ENCODE results near the gene DHX34.
A peak's percentile ranks its signal among the peaks of the same experiment; 100 is the strongest.
"Not testable (repeated sequence)": the region's sequence is repeated elsewhere in the genome, so short reads cannot be mapped to it uniquely, and the experiment has no call there.

The DHX34 gene

GRCh38 chr19:47391510-47392223 lies 42.6 kb downstream of the DHX34 start:
- DNase-seq: peak; percentile 30

GRCh38 chr19:47398707-47399597 lies 49.8 kb downstream of the DHX34 start:
- DNase-seq: no peak

DNA sequence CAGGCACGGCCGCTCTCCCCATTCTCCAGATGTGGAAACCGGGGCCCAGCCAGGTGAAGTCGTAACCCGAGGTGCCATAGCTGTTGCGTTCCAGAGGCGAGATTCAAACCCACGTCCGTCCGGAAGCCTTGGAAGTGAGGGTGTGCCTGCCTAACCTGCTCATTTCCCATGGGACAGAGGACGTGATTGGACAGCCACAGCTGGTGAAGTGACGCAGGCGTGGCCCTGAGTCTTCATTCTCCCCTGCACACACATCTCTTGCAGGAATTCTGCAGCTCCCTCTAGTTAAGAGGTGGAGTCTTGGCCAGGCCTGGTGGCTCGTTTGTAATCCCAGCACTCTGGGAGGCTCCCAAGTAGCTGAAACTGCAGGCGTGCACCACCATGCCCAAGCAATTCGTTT lies 53.4 kb downstream of the DHX34 start:
- DNase-seq: no peak

DNA sequence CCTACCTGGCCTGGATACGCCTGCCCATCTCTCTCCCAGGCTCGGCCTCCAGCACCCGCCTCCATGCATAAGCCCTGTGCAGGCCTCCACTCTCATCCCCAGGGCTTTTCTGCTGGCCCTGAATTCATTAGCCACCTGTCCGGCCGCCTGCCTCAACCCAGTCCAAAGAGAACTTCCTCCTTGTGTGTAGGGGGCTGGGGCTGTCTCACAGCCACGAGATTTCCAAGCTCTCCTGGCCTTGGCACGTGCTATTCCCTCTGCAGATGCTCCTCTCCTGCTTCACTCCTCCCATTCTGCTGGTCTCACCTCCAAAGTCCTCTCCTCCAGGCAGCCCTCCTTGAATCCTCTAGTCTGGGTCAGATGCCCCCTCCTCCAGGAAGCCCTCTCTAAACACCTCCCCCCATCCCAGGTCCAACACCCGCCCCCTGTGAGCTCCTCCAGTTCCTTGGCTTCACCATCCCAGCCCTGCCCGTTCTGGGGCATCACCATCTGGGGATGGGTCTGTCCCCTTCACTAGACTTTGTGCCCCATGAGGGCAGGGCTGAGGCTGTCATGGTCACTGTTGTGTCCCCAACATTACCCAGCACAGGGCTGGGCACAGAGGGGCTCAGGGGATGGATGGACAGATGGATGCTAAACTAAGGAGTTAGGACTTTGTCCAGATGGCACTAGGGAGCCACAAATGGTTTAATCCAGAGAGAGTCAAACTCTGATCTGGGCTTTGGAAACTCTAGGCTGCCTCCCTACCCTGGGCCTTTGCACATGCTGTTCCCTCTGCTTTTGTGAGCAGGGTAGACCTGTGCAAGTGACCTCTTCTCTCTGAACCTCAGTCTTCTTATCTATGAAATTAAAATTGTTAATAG lies 55.5 kb downstream of the DHX34 start:
- DNase-seq: no peak

DNA sequence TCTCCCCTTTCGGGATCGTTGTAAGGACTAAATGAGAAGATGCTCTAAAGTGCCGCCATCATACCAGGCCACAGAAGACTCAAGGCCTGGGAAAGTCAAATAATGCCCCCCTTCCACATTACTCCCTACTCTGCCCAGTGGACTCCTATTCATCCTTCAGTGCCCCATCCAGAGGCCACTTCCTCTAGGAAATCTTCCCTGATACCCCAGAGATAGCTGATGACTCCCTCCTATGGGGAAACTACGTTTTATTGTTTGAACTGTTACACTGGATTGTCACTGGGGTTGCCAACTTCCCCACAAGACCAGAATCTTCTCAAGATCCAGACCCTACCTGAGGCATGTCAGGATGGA lies 56.1 kb downstream of the DHX34 start:
- DNase-seq: no peak

DNA sequence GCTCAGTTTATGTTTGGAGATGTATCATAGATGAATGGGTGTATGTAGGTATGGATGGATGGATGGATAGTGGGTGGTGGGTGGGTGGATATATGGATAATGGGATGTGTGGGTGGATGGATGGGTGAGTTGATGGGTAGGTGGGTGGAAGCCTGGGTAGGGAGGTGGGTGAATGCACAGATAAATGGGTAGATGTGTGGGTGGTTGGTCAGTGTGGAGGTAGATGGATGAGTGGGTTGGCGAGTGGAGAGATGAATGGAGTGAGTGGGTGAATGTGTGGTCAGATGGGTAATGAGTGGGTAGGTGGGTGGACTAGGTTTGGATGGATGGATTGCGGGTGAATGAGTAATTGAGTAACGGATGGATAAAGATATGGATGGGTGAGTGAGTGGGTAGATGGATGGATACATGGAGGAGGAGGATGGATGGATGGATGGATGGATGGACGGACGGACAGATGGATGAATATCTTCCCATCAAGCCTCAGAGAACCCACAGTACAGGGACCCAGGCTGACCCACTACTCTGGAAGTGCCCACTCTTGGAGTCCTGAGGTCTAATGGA lies 56.8 kb downstream of the DHX34 start:
- DNase-seq: no peak

- DNase-seq: no peak
These were observed 57.7 kb downstream of the DHX34 start for GRCh38 chr19:47406711-47407416.

DNA sequence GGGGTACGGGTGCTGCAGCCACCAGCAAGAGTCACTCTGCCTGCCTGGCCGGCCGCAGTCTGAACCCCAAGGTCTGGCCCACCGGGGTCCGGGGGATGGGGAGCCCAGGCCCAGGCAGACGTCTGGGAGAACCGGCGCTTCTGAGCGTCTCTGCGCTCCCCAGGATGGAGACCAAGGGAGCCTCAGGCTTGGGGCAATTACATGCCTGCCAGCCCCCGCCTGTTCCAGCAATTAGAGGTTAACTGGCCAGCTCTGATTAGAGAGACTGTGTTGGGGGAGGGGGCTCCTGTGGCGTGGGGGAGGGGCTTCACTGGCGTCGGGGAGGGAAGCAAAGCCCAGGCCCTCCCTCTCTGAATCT lies 58.3 kb downstream of the DHX34 start:
- no peak for DNase-seq

- DNase-seq: no peak
These were observed 59.2 kb downstream of the DHX34 start for GRCh38 chr19:47408156-47408938.

GRCh38 chr19:47411101-47411500 lies 62.0 kb downstream of the DHX34 start:
- no peak for DNase-seq

DNA sequence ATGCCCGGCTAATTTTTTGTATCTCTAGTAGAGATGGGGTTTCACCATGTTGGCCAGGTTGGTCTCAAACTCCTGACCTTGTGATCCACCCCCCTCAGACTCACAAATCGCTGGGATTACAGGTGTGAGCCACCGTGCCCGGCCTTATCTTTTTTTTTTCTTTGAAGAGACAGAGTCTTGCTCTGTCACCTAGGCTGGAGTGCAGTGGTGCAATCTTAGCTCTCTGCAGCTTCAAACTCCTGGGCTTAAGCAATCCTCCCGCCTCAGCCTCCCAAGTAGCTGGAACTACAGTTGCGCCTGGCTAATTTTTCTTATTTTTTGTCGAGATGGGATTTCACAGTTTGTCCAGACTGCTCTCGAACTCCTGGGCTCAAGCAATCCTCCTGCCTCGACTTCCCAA lies 62.6 kb downstream of the DHX34 start:
- not testable (repeated sequence) for DNase-seq

DNA sequence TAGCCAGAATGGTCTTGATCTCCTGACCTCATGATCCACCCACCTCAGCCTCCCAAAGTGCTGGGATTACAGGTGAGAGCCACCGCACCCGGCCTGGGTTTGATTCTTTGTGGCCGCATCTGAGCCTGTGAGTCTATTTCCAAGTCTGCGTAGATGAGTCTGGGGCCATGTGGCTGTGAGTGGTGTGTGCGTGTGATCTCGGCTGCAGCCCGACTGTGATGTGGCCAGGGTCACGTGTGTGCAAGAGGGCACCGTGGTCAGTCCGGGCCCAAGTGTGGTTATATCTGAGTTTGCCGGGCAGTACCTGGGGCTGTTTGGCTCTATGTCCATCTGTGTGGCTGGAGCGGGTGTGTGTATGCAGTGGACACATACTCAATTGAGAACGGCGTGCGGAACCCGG lies 64.8 kb downstream of the DHX34 start:
- no peak for DNase-seq

DNA sequence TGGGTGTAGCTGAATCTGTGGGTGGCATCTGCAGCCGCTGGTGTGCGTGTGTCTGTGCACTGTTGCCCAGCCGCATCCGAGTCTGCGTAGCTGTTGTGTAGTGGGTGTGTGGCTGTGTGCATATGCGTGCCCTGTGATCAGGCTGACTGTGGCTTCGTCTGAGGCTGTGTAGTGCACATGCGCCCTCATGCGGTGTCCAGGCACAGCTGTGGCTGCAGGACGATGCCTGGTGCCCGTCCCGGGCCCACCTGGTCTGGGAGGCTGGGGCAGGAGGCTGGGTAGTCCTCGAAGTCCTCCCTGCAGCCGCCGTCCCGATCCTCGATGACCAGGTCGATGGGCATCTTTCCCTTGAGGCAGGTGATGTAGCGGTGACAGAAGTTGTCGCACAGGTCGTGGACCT lies 65.4 kb downstream of the DHX34 start:
- no peak for DNase-seq

DNA sequence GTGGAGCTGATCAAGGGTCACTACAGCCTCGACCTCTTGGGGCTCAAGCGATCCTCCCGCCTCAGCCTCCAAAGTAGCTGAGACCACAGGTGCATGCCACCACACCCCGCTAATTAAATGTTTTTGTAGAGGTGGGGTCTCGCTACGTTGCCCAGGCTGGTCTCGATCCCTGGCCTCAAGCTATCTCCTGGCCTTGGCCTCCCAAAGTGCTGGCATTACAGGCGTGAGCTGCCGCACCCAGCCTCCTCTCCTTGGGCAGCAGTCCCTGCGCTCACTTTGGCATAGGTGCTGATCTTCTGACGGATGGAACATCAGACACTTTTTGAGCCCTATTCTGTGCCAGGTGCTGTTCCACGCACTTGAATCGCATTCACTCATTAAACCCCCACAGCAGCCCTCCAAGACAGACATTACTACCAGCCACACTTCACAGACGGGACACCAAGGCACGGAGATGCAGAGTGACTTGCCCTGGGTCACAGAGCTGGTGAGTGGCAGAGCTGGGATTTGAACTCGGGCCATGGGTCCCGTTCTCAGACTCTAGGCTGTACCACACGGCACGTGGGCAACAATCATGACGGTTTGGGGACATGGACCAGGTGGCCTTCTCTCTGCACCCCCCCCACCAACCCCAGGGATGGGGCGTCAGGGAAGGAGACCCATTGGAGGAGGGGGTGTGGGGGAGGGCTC lies 67.0 kb downstream of the DHX34 start:
- no peak for DNase-seq

DNA sequence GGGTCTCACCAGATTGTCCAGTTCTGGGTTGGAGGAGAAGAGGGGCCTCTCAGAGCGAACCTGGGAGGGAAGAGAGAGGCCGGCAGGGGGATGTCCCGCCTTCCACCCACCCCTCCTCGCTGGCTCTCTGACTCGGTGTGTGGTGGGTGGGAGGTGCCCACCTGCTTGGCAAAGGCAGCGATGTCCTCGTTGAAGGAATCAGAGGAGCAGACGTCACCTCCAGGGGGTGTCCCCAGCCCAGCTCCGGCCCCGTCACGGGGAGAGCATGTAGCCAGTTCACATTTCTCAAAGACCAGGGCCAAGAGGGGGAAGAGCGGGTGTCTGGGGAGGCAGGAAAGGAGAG lies 67.5 kb downstream of the DHX34 start:
- DNase-seq: no peak

GRCh38 chr19:47417107-47417745 lies 68.1 kb downstream of the DHX34 start:
- no peak for DNase-seq

GRCh38 chr19:47417746-47418691 lies 68.9 kb downstream of the DHX34 start:
- no peak for DNase-seq

DNA sequence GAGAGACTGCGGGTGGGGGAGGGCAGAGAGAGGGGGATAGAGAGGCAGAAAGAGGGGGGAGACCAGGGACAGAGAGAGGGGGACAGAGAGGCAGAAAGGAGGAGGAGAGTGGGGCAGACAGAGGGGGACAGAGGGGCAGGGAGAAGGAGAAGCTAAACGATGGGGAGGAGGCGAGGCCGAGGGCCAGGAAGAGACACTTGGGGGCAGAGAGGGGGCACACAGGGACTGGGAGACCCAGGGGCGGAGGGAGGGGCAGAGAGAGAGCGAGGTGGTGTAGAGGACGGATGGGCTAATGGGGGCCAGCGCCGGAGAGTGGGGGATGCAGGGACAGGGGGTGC lies 69.5 kb downstream of the DHX34 start:
- DNase-seq: no peak

DNA sequence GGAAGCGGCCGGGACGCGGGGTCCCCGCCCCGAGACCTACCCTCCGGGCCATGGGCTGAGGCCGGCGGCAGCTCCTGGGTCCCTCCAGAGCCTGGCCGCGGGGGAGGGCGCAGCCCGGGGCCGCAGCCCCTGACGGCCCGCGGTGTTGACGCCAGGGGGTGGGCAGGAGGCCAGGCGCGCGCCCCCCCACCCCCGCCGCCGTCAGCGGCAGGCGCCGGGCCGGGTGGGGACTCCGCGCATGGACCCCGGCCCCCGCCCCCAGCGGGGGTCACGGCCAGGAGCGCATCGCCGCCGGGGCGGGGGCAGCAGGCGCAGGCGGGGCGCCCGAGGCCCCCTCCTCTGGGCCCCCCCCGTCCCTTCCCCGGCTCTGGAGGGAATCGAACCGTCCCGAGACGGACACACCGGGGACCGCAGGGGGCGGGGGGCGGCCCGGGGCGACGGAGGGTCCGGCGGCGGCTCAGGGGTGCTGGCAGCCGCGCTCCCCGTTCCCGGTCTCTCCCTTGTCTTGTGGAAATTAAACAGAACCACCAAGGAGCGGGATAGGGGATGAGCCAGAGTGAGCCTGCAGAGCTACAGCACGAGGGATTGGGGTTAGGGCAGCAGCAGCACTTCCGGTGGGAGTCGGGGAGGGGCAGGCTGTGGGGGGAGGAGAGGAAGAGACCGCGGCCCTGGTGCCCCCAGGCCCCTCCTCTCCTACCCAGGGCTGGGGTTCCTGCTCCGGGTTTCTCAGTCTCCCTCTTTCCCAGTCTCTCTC lies 70.1 kb downstream of the DHX34 start, which contains the start of gene MEIS3:
TSS of gene MEIS3 (minus strand) at position 498 of the 754 bp plus-strand sequence. CDS start at position 52, 446 bp downstream.
- no peak for DNase-seq
